Liver (tissue), 3 donors: ENCODE results near the gene TMEM191C.
"Not testable (repeated sequence)": the region's sequence is repeated elsewhere in the genome, so short reads cannot be mapped to it uniquely, and the experiment has no call there.

Source experiments
- CTCF ChIP-seq: fragments of 150-350 bp; IDR thresholded peaks from 2 replicates; pipeline ENCODE4 v1.5.1; 2017; ENCODE audit warnings: improper control_type of control experiment, low read depth, low read length; ENCODE audit not compliant: missing input control
- GABPA ChIP-seq, 2 donors: IDR thresholded peaks in 1 of 2; conservative IDR thresholded peaks in 1 of 2; 2 replicates each; pipeline ENCODE4 v1.6.1; 2016; ENCODE audit warnings: antibody characterized with exemption in 2 of 2, mild to moderate bottlenecking in 1 of 2, moderate library complexity in 1 of 2
- YY1 ChIP-seq: IDR thresholded peaks from 2 replicates; pipeline ENCODE4 v1.6.1; 2016; ENCODE audit warnings: antibody characterized with exemption, mild to moderate bottlenecking
- donor health status: healthy.
- donor health status: healthy.

GRCh38 chr22:21498489-21498888 lies 31.3 kb downstream of the TMEM191C start:
- TF ChIP-seq CTCF; GABPA (IDR thresholded peaks at IDR 0.05 in 1 of 2, conservative IDR thresholded peaks at IDR 0.05 in 1 of 2); YY1: not testable (repeated sequence)
